ENCODE measurements around the gene BCL11B. TPM values are rescaled to one million over a fixed set of nuclear protein-coding genes. Genes with fewer than 3 reads are reported as not detected.

Gene BCL11B
- total and polyA plus RNA-seq, 11 donors: 0.04 to 2.1 (median 0.15) TPM; not detected in 3

GRCh38 chr14:99270458-99271220, 1.4 kb downstream of the BCL11B start:
- Histone ChIP-seq H3K36me3 (no peaks in the 10 kb centered on the region), H3K9me3 (no peaks in the 10 kb centered on the region), H3K27me3 (peaks cover 32 to 95% (median 87%) of the 10 kb centered on the region in 9 donors), H3K4me3 (peak overlapping the region; percentile 11 to 61 (median 44)), H3K4me1 (peaks cover 6 to 59% (median 27%) of the 10 kb centered on the region in 12 donors), H3K27ac (peak overlapping the region in 1 of 12 donors; percentile 63)
- DNase-seq (peak in 1 of 5 donors; percentile 53), ATAC-seq (no peak)
- intact Hi-C loops (cut with DNase I): no loop called here
- TF ChIP-seq CTCF (IDR thresholded peaks at IDR 0.05): no peak
- TF ChIP-seq POLR2A (IDR thresholded peaks at IDR 0.05): no peak
- WGBS, 4 donors: 1 to 3% (median 1%) methylated on average over 28 to 80 of the region's 80 CpGs

GRCh38 chr14:99268810-99269707, 2.9 kb downstream of the BCL11B start:
- WGBS, 4 donors: 7 to 12% (median 8%) methylated on average over 19 of the region's 19 CpGs
- ATAC-seq: no peak
- H3K9me3 ChIP-seq: no peaks in the 10 kb centered on the region
- peak overlapping the region in 4 of 12 donors; percentile 9 to 61 (median 32) for H3K4me3 ChIP-seq
- DNase-seq: no peak
- no peaks in the 10 kb centered on the region for H3K36me3 ChIP-seq
- intact Hi-C loops (cut with DNase I): no loop called here
- H3K4me1 ChIP-seq: peaks cover 6 to 51% (median 24%) of the 10 kb centered on the region in 12 donors
- peak overlapping the region in 1 of 12 donors; percentile 63 for H3K27ac ChIP-seq
- H3K27me3 ChIP-seq: peaks cover 38 to 99% (median 79%) of the 10 kb centered on the region in 9 donors
- TF ChIP-seq CTCF (IDR thresholded peaks at IDR 0.05) (no peak), POLR2A (IDR thresholded peaks at IDR 0.05) (no peak)

- H3K9me3 ChIP-seq: no peaks in the 10 kb centered on the region
- DNase-seq (no peak), ATAC-seq (no peak)
- H3K4me1 ChIP-seq: peaks cover 2 to 41% (median 19%) of the 10 kb centered on the region in 12 donors
- WGBS, 4 donors: 25 to 31% (median 29%) methylated on average over 16 of the region's 16 CpGs
- TF ChIP-seq POLR2A (IDR thresholded peaks at IDR 0.05) (no peak), CTCF (IDR thresholded peaks at IDR 0.05) (no peak)
- intact Hi-C loops (cut with DNase I): no loop called here
- H3K36me3 ChIP-seq: no peaks in the 10 kb centered on the region
- H3K4me3 ChIP-seq: peak overlapping the region in 1 of 12 donors; percentile 61
- peaks cover 34 to 97% (median 73%) of the 10 kb centered on the region in 9 donors for H3K27me3 ChIP-seq
- peak overlapping the region in 1 of 12 donors; percentile 63 for H3K27ac ChIP-seq
Measured at GRCh38 chr14:99267837-99268781, 3.9 kb downstream of the BCL11B start.
